Esophagus squamous epithelium (tissue), 5 donors: ENCODE measurements around the gene STRA8. TPM values are rescaled to one million over a fixed set of nuclear protein-coding genes. Genes with fewer than 3 reads are reported as not detected.
A peak's percentile ranks its signal among the peaks of the same experiment; 100 is the strongest.

Experiments used
- DNase-seq: peaks from one replicate; lab custom pipeline; 2025; lab: John Stamatoyannopoulos, UW
- H3K27ac ChIP-seq, 4 donors: fragments of 200-600 bp; sonication (generic); one replicate each; pipeline ENCODE4 v1.5.1; 2016 to 2019; ENCODE audit warnings: mild to moderate bottlenecking in 1 of 4
- H3K27me3 ChIP-seq, 4 donors: fragments of 200-600 bp; sonication (generic); 1 replicate in 3 of 4; 2 replicates in 1 of 4; pipeline versions ENCODE4 v1.5.1 to v1.6.0; 2017 to 2021; ENCODE audit warnings: antibody characterized with exemption in 1 of 4
- H3K36me3 ChIP-seq, 3 donors: fragments of 200-600 bp; sonication (generic); one replicate each; pipeline ENCODE4 v1.5.1; 2016 to 2019
- H3K4me1 ChIP-seq, 3 donors: fragments of 200-600 bp; sonication (generic); one replicate each; pipeline ENCODE4 v1.5.1; 2017 to 2019
- H3K4me3 ChIP-seq, 4 donors: fragments of 200-600 bp; sonication (generic); 1 replicate in 3 of 4; 2 replicates in 1 of 4; pipeline ENCODE4 v1.5.1; 2016 to 2019; ENCODE audit warnings: mild to moderate bottlenecking in 2 of 4, moderate library complexity in 1 of 4
- H3K9me3 ChIP-seq, 3 donors: fragments of 200-600 bp; sonication (generic); one replicate each; pipeline ENCODE4 v1.5.1; 2016 to 2019
- POLR2A ChIP-seq, 4 donors: fragments of 450-650 bp; IDR thresholded peaks; one replicate each; pipeline ENCODE4 v1.6.1; 2017; ENCODE audit warnings: antibody characterized with exemption in 4 of 4, mild to moderate bottlenecking in 4 of 4, moderate library complexity in 3 of 4
- WGBS, 2 donors: methylation state at CpG; one replicate each; pipeline ENCODE4 v1.1.5; 2018; 5-methylcytosine and 5-hydroxymethylcytosine counted together
- intact Hi-C: fragments of 100-400 bp; cut with DNase I; formaldehyde crosslinking; loops from one replicate; pipeline ENCODE4 v1.15.0; 2022
- total RNA-seq, 4 donors: library from RNA; depleted of rRNA; stranded (reverse); fragments of >200 nt; gene quantifications; one replicate each; pipeline ENCODE4 v1.1.0, GENCODE V29; 2016
- TF ChIP-seq, protein P1 (sequence below), 6 experiments: fragments of 450-650 bp in 4 of 6; fragments of 200-600 bp in 2 of 6; sonication (generic) in 2 of 6; IDR thresholded peaks; one replicate each; pipeline ENCODE4 v1.5.1; 2016 to 2019; ENCODE audit warnings: antibody characterized with exemption in 6 of 6, mild to moderate bottlenecking in 4 of 6, moderate library complexity in 4 of 6
- donor health status: DM: yes; HTN: yes; CAD: no.

The STRA8 gene
- total RNA-seq, 4 donors from 2014 or later = not detected

- no peak overlapping the region for H3K27ac ChIP-seq
- peaks cover 0 to 53% (median 24%) of the 10 kb centered on the region in 3 donors for H3K4me1 ChIP-seq
- no peak for DNase-seq
- peaks cover 34 to 100% (median 39%) of the 10 kb centered on the region in 3 donors for H3K36me3 ChIP-seq
- TF ChIP-seq, protein P1, sequence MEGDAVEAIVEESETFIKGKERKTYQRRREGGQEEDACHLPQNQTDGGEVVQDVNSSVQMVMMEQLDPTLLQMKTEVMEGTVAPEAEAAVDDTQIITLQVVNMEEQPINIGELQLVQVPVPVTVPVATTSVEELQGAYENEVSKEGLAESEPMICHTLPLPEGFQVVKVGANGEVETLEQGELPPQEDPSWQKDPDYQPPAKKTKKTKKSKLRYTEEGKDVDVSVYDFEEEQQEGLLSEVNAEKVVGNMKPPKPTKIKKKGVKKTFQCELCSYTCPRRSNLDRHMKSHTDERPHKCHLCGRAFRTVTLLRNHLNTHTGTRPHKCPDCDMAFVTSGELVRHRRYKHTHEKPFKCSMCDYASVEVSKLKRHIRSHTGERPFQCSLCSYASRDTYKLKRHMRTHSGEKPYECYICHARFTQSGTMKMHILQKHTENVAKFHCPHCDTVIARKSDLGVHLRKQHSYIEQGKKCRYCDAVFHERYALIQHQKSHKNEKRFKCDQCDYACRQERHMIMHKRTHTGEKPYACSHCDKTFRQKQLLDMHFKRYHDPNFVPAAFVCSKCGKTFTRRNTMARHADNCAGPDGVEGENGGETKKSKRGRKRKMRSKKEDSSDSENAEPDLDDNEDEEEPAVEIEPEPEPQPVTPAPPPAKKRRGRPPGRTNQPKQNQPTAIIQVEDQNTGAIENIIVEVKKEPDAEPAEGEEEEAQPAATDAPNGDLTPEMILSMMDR (IDR thresholded peaks at IDR 0.05) = no peak
- TF ChIP-seq POLR2A (IDR thresholded peaks at IDR 0.05) = no peak
- H3K27me3 ChIP-seq = no peaks in the 10 kb centered on the region
- 92 to 100% methylated on average over 2 of the region's 2 CpGs for WGBS, 2 donors
- H3K4me3 ChIP-seq = no peak overlapping the region
- intact Hi-C loops = no loop called here
- H3K9me3 ChIP-seq = no peaks in the 10 kb centered on the region
These were observed 36.3 kb upstream of the STRA8 start for GRCh38 chr7:135197343-135197742.

DNA sequence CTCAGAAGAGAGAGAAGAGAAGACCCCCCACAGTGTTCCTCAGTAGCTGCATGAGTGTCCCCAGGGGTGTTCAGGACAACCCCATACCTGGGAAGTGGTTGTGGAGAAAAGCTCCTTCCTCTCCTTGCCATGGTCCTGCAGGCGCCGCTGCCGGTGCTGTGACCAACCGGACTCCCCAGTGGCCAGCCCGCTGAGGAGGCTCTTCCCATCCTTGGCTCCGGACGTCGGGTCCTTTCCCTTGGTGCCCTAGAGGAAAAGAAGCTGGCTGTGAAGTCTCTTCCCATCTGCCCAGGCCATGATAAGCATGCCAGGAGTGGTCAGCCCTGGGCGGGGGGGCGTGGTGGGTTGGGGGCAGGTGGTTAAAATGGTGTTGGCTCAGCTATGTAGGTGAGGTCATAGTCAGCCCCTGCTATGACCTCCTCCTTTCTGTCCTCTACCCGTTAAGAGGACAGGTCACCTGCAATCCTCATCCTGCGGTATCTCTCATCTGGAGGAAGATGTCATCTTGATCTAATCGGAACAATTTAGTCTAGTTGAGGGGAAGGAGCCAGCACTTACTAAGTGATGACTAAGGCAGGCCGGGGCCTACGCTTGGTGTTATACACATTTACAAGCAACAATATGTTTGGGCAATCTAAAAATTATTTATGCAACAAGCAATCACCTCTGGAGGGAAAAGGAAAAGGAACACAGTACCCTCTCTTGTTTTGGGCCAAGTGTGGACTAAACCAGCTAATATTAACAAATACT lies 35.6 kb upstream of the STRA8 start:
- WGBS, 2 donors = 65 to 91% methylated on average over 5 to 13 of the region's 15 CpGs
- Histone ChIP-seq H3K4me3 (no peak overlapping the region), H3K9me3 (no peaks in the 10 kb centered on the region), H3K4me1 (peaks cover 0 to 53% (median 18%) of the 10 kb centered on the region in 3 donors), H3K27ac (no peak overlapping the region), H3K27me3 (no peaks in the 10 kb centered on the region), H3K36me3 (peaks cover 34 to 100% (median 40%) of the 10 kb centered on the region in 3 donors)
- TF ChIP-seq, protein P1 (IDR thresholded peaks at IDR 0.05) = no peak
- no peak for TF ChIP-seq POLR2A (IDR thresholded peaks at IDR 0.05)
- intact Hi-C loops = no loop called here
- DNase-seq = no peak

GRCh38 chr7:135199439-135199838 lies 34.2 kb upstream of the STRA8 start:
- H3K36me3 ChIP-seq = peaks cover 34 to 100% (median 36%) of the 10 kb centered on the region in 3 donors
- intact Hi-C loops = no loop called here
- H3K27me3 ChIP-seq = no peaks in the 10 kb centered on the region
- no peak overlapping the region for H3K4me3 ChIP-seq
- H3K27ac ChIP-seq = no peak overlapping the region
- 91 to 100% methylated on average over 2 to 4 of the region's 4 CpGs for WGBS, 2 donors
- no peak for TF ChIP-seq POLR2A (IDR thresholded peaks at IDR 0.05)
- no peaks in the 10 kb centered on the region for H3K9me3 ChIP-seq
- peaks cover 4 to 52% (median 13%) of the 10 kb centered on the region in 3 donors for H3K4me1 ChIP-seq
- no peak for DNase-seq

DNA sequence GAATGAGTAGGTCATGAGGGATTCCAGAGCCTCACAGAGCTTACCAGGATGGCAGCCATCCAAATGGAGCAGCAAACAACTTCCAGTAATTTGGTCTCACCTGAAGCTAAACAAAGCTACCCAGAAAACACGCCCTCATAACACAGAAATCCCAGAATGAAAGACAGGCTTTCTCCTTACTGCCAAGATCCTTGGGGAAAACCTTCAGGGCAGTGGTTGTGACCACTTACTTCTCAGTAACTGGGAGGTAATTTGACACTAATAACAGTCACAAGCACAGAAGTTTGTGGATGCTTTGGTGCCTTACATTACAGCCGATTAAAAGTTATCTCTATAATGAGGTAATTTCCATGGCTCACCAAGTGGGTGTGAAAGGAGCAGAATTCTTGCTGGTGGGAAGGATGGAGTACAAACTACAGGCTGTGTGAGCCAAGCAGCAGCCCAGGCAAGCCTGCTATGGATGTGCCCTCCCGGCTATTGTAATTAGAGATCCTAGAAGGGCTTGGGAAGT lies 32.8 kb upstream of the STRA8 start:
- H3K9me3 ChIP-seq = no peaks in the 10 kb centered on the region
- H3K4me1 ChIP-seq = peaks cover 5 to 58% (median 20%) of the 10 kb centered on the region in 3 donors
- WGBS, 2 donors = 29 to 52% methylated on average over 3 of the region's 3 CpGs
- H3K27me3 ChIP-seq = no peaks in the 10 kb centered on the region
- no peak overlapping the region for H3K4me3 ChIP-seq
- intact Hi-C loops = no loop called here
- DNase-seq = no peak
- H3K36me3 ChIP-seq = peaks cover 36 to 98% (median 41%) of the 10 kb centered on the region in 3 donors
- TF ChIP-seq, protein P1 (IDR thresholded peaks at IDR 0.05) = no peak
- no peak for TF ChIP-seq POLR2A (IDR thresholded peaks at IDR 0.05)
- peak overlapping the region in 1 of 4 donors; percentile 49 for H3K27ac ChIP-seq

GRCh38 chr7:135201350-135201749 lies 32.3 kb upstream of the STRA8 start:
- WGBS, 2 donors = 59% methylated on average over 2 of the region's 2 CpGs
- Histone ChIP-seq H3K9me3 (no peaks in the 10 kb centered on the region), H3K36me3 (peaks cover 33 to 97% (median 38%) of the 10 kb centered on the region in 3 donors), H3K27me3 (no peaks in the 10 kb centered on the region), H3K27ac (no peak overlapping the region), H3K4me1 (peaks cover 5 to 62% (median 21%) of the 10 kb centered on the region in 3 donors), H3K4me3 (no peak overlapping the region)
- no peak for DNase-seq
- TF ChIP-seq, protein P1 (IDR thresholded peaks at IDR 0.05) = no peak
- no peak for TF ChIP-seq POLR2A (IDR thresholded peaks at IDR 0.05)
- intact Hi-C loops = no loop called here
